Measurements from ENCODE around the gene STPG1.

STPG1 gene

GRCh38 chr1:24443241-24443656, 29.7 kb upstream of the STPG1 start:
- no peaks in the 10 kb centered on the region for H3K9me3 ChIP-seq (ENCODE audit: control insufficient read depth, low read depth, low read length)
- no peak overlapping the region for H3K27ac ChIP-seq (ENCODE audit: low read length)
- no peaks in the 10 kb centered on the region for H3K27me3 ChIP-seq (ENCODE audit: control insufficient read depth, insufficient read depth, low read length)
- H3K36me3 ChIP-seq (ENCODE audit: control insufficient read depth, low read depth, low read length) = no peaks in the 10 kb centered on the region
- H3K9ac ChIP-seq (ENCODE audit: low read length) = no peak overlapping the region
- H3K4me1 ChIP-seq (ENCODE audit: control insufficient read depth, low read depth, low read length) = peaks cover 7% of the 10 kb centered on the region
- no peak overlapping the region for H3K4me3 ChIP-seq (ENCODE audit: low read length)

- Histone ChIP-seq H3K36me3 (ENCODE audit: control insufficient read depth, low read depth, low read length) (no peaks in the 10 kb centered on the region), H3K27me3 (ENCODE audit: control insufficient read depth, insufficient read depth, low read length) (no peaks in the 10 kb centered on the region), H3K9ac (ENCODE audit: low read length) (no peak overlapping the region), H3K4me1 (ENCODE audit: control insufficient read depth, low read depth, low read length) (peaks cover 12% of the 10 kb centered on the region), H3K27ac (ENCODE audit: low read length) (no peak overlapping the region), H3K4me3 (ENCODE audit: low read length) (no peak overlapping the region), H3K9me3 (ENCODE audit: control insufficient read depth, low read depth, low read length) (no peaks in the 10 kb centered on the region)
These were observed 29.2 kb upstream of the STPG1 start for GRCh38 chr1:24442764-24443163.

- Histone ChIP-seq H3K27ac (ENCODE audit: low read length) (no peak overlapping the region), H3K4me1 (ENCODE audit: control insufficient read depth, low read depth, low read length) (peaks cover 13% of the 10 kb centered on the region), H3K9ac (ENCODE audit: low read length) (no peak overlapping the region), H3K9me3 (ENCODE audit: control insufficient read depth, low read depth, low read length) (no peaks in the 10 kb centered on the region), H3K27me3 (ENCODE audit: control insufficient read depth, insufficient read depth, low read length) (no peaks in the 10 kb centered on the region), H3K36me3 (ENCODE audit: control insufficient read depth, low read depth, low read length) (no peaks in the 10 kb centered on the region), H3K4me3 (ENCODE audit: low read length) (no peak overlapping the region)
These were observed 28.6 kb upstream of the STPG1 start for GRCh38 chr1:24441996-24442668.

- no peaks in the 10 kb centered on the region for H3K27me3 ChIP-seq (ENCODE audit: control insufficient read depth, insufficient read depth, low read length)
- no peaks in the 10 kb centered on the region for H3K36me3 ChIP-seq (ENCODE audit: control insufficient read depth, low read depth, low read length)
- no peak overlapping the region for H3K9ac ChIP-seq (ENCODE audit: low read length)
- no peak overlapping the region for H3K4me3 ChIP-seq (ENCODE audit: low read length)
- no peak overlapping the region for H3K27ac ChIP-seq (ENCODE audit: low read length)
- peaks cover 13% of the 10 kb centered on the region for H3K4me1 ChIP-seq (ENCODE audit: control insufficient read depth, low read depth, low read length)
- no peaks in the 10 kb centered on the region for H3K9me3 ChIP-seq (ENCODE audit: control insufficient read depth, low read depth, low read length)
These were observed 27.9 kb upstream of the STPG1 start for GRCh38 chr1:24441480-24441879.

- Histone ChIP-seq H3K4me3 (ENCODE audit: low read length) (no peak overlapping the region), H3K36me3 (ENCODE audit: control insufficient read depth, low read depth, low read length) (no peaks in the 10 kb centered on the region), H3K9ac (ENCODE audit: low read length) (no peak overlapping the region), H3K27ac (ENCODE audit: low read length) (no peak overlapping the region), H3K4me1 (ENCODE audit: control insufficient read depth, low read depth, low read length) (peaks cover 13% of the 10 kb centered on the region), H3K9me3 (ENCODE audit: control insufficient read depth, low read depth, low read length) (no peaks in the 10 kb centered on the region), H3K27me3 (ENCODE audit: control insufficient read depth, insufficient read depth, low read length) (no peaks in the 10 kb centered on the region)
These were observed 26.9 kb upstream of the STPG1 start for GRCh38 chr1:24440436-24440835.

- H3K27me3 ChIP-seq (ENCODE audit: control insufficient read depth, insufficient read depth, low read length) = no peaks in the 10 kb centered on the region
- no peak overlapping the region for H3K9ac ChIP-seq (ENCODE audit: low read length)
- H3K36me3 ChIP-seq (ENCODE audit: control insufficient read depth, low read depth, low read length) = no peaks in the 10 kb centered on the region
- H3K4me1 ChIP-seq (ENCODE audit: control insufficient read depth, low read depth, low read length) = peaks cover 13% of the 10 kb centered on the region
- H3K4me3 ChIP-seq (ENCODE audit: low read length) = no peak overlapping the region
- H3K9me3 ChIP-seq (ENCODE audit: control insufficient read depth, low read depth, low read length) = no peaks in the 10 kb centered on the region
- no peak overlapping the region for H3K27ac ChIP-seq (ENCODE audit: low read length)
These were observed 24.9 kb upstream of the STPG1 start for GRCh38 chr1:24438423-24438901.

GRCh38 chr1:24437631-24438396, 24.2 kb upstream of the STPG1 start:
- no peak overlapping the region for H3K27ac ChIP-seq (ENCODE audit: low read length)
- no peaks in the 10 kb centered on the region for H3K27me3 ChIP-seq (ENCODE audit: control insufficient read depth, insufficient read depth, low read length)

GRCh38 chr1:24435782-24436365, 22.3 kb upstream of the STPG1 start:
- Histone ChIP-seq H3K9me3 (ENCODE audit: control insufficient read depth, low read depth, low read length) (no peaks in the 10 kb centered on the region), H3K36me3 (ENCODE audit: control insufficient read depth, low read depth, low read length) (no peaks in the 10 kb centered on the region), H3K9ac (ENCODE audit: low read length) (no peak overlapping the region), H3K27ac (ENCODE audit: low read length) (no peak overlapping the region), H3K27me3 (ENCODE audit: control insufficient read depth, insufficient read depth, low read length) (no peaks in the 10 kb centered on the region), H3K4me3 (ENCODE audit: low read length) (no peak overlapping the region), H3K4me1 (ENCODE audit: control insufficient read depth, low read depth, low read length) (peaks cover 13% of the 10 kb centered on the region)

More at GRCh38 chr1:24437631-24438396, 24.2 kb upstream of the STPG1 start:
- Histone ChIP-seq H3K9ac (ENCODE audit: low read length) (no peak overlapping the region), H3K36me3 (ENCODE audit: control insufficient read depth, low read depth, low read length) (no peaks in the 10 kb centered on the region), H3K4me3 (ENCODE audit: low read length) (no peak overlapping the region), H3K9me3 (ENCODE audit: control insufficient read depth, low read depth, low read length) (no peaks in the 10 kb centered on the region), H3K4me1 (ENCODE audit: control insufficient read depth, low read depth, low read length) (peaks cover 13% of the 10 kb centered on the region)

GRCh38 chr1:24427545-24427862, 13.9 kb upstream of the STPG1 start:
- H3K9me3 ChIP-seq (ENCODE audit: control insufficient read depth, low read depth, low read length) = no peaks in the 10 kb centered on the region
- H3K4me1 ChIP-seq (ENCODE audit: control insufficient read depth, low read depth, low read length) = no peaks in the 10 kb centered on the region
- no peak overlapping the region for H3K9ac ChIP-seq (ENCODE audit: low read length)
- H3K36me3 ChIP-seq (ENCODE audit: control insufficient read depth, low read depth, low read length) = no peaks in the 10 kb centered on the region
- no peaks in the 10 kb centered on the region for H3K27me3 ChIP-seq (ENCODE audit: control insufficient read depth, insufficient read depth, low read length)
- no peak overlapping the region for H3K4me3 ChIP-seq (ENCODE audit: low read length)
- H3K27ac ChIP-seq (ENCODE audit: low read length) = no peak overlapping the region

- Histone ChIP-seq H3K4me1 (ENCODE audit: control insufficient read depth, low read depth, low read length) (no peaks in the 10 kb centered on the region), H3K4me3 (ENCODE audit: low read length) (no peak overlapping the region), H3K27ac (ENCODE audit: low read length) (no peak overlapping the region), H3K9me3 (ENCODE audit: control insufficient read depth, low read depth, low read length) (no peaks in the 10 kb centered on the region), H3K27me3 (ENCODE audit: control insufficient read depth, insufficient read depth, low read length) (no peaks in the 10 kb centered on the region), H3K9ac (ENCODE audit: low read length) (no peak overlapping the region), H3K36me3 (ENCODE audit: control insufficient read depth, low read depth, low read length) (no peaks in the 10 kb centered on the region)
These were observed 13.4 kb upstream of the STPG1 start for GRCh38 chr1:24426744-24427544.

GRCh38 chr1:24425922-24426321, 12.3 kb upstream of the STPG1 start:
- Histone ChIP-seq H3K27me3 (ENCODE audit: control insufficient read depth, insufficient read depth, low read length) (no peaks in the 10 kb centered on the region), H3K36me3 (ENCODE audit: control insufficient read depth, low read depth, low read length) (no peaks in the 10 kb centered on the region), H3K4me3 (ENCODE audit: low read length) (no peak overlapping the region), H3K27ac (ENCODE audit: low read length) (no peak overlapping the region), H3K9me3 (ENCODE audit: control insufficient read depth, low read depth, low read length) (no peaks in the 10 kb centered on the region), H3K4me1 (ENCODE audit: control insufficient read depth, low read depth, low read length) (no peaks in the 10 kb centered on the region), H3K9ac (ENCODE audit: low read length) (no peak overlapping the region)
